GM18861 (cell line): ENCODE results near the gene MTSS2.
"Not testable (repeated sequence)": the region's sequence is repeated elsewhere in the genome, so short reads cannot be mapped to it uniquely, and the experiment has no call there.

Experiments
- ATAC-seq: cut with Tn5 transposase; IDR thresholded peaks from one replicate; pipeline ENCODE4 v1.9.1; 2021; ENCODE audit not compliant: unreplicated experiment

Gene MTSS2

GRCh38 chr16:70676675-70677498 is 9.0 kb downstream of the MTSS2 start:
- no peak for ATAC-seq

GRCh38 chr16:70675851-70676513 is 9.9 kb downstream of the MTSS2 start:
- no peak for ATAC-seq

GRCh38 chr16:70674221-70675014 is 11.4 kb downstream of the MTSS2 start:
- ATAC-seq: no peak

DNA sequence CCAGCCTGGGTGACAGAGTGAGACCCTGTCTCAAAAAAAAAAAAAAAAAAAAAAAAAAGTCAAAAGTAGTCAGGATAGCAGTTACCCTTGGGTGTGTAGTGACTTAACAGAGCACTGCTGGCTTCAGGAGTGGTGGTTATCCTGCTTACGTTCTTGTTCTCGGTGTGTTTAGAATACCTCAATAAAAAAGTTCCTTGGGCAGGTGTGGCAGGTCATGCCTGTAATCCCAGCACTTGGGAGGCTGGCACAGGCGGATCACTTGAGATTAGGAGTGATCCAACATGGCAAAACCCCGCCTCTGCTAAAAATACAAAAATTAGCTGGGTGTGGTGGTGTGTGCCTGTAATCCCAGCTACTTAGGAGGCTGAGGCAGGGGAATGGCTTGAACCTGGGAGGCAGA is 14.9 kb downstream of the MTSS2 start:
- ATAC-seq: not testable (repeated sequence)

GRCh38 chr16:70670175-70670574 is 15.7 kb downstream of the MTSS2 start:
- ATAC-seq: no peak

GRCh38 chr16:70665806-70666735 is 19.8 kb downstream of the MTSS2 start:
- no peak for ATAC-seq

GRCh38 chr16:70665113-70665694 is 20.6 kb downstream of the MTSS2 start:
- ATAC-seq: no peak

DNA sequence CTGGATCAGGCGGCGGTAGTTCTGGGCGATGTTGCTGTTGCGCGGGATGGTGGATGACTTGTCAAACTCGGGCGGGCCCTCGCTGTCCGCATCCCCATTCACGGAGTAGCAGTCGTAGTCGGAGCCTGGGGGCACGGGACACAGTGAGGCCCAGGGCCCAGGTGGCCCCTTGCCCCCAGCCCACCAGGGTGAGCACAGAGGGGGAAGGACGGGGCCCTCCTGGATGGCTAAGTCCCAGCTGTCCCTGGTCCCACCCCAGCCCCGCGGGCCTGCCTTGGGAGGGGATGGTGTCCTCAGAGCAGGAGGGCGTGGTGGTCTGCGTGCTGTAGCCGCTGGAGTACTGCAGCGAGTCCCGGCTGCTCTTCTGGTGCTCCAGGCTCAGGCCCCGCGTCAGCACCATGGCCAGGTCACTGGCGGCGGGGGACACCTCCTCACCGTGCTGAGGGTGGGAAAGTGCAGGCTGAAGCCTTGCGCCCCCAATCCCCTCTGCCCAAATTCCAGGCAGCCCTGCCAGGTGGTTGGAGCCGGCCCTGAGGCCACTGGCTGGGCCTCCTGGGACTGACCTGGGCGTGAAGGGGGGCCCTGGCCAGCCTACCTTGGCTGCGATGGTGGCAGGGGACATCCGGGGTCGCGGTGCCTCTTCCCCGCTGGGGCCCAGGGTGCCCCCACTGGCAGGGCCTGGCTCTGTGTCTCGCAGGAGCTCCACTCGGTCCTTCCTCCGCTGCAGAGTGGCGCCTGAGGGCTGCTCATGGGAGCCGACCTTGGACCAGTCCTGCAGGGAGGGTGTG is 21.3 kb downstream of the MTSS2 start:
- no peak for ATAC-seq

DNA sequence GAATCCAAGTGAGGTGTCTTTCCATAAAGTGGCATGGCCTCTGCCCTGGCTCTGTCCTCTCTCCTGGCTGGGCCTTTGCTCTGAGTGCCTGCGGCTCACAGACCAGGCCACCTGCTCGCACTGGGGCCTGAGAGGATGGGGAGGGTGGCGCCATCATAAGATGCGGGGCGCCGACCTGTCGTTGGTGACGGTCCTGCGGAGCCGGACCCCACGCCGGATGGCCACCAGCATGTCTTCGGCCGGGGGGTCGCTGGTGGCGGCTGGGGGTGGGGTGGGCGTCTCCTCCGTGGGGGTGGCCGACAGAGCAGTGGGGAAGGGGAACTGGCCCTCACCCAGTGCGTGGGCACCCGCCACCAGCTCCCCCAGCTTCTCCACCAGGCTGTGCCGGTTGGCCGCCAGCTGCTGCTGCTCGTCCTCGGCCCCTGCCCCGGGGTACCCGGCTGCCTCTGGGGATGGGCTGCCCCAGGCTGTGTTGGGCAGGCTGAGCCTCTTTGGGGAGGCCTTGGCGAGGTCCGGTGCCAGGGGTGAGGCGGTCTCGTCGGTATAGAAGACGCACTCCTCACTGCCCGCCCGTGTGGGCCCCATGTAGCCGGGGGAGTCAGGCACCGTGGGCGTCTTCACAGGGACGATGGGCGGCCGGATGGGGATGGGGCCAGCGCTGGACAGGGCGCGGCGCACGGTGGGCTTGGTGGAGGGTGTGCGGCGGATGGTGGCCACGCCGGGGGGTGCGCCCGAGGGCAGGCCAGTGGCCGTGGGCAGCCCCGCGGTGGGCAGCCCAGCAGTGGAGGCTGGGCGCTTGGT is 22.1 kb downstream of the MTSS2 start:
- ATAC-seq: no peak

DNA sequence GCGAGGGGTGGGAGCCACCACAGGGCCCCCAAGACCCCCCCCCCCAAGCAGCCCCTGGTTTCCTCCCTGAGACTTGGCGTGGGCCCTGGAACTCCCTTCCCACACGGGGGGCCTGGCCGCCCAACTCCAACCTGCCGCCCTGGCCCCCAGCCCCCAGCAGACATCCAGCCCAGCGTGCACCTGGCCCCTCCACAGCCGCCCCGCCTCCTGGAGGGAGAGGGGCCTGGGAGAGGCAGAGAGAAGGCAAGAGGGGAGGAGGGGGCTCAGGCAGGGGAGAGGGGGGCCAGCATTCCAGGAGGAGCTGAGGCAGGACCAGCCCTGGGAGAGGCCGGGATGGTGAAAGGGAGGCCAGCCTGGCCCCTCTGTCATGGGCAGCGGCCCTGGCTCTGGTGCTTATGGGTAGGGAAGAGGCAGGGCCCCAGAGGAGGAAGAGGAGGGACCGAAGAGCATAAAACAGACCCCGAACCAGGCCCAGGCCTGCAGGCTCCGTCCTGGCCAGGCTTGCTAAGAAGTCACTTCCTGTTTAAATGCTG is 22.8 kb downstream of the MTSS2 start:
- ATAC-seq: no peak

GRCh38 chr16:70661918-70662641 is 23.8 kb downstream of the MTSS2 start:
- no peak for ATAC-seq

DNA sequence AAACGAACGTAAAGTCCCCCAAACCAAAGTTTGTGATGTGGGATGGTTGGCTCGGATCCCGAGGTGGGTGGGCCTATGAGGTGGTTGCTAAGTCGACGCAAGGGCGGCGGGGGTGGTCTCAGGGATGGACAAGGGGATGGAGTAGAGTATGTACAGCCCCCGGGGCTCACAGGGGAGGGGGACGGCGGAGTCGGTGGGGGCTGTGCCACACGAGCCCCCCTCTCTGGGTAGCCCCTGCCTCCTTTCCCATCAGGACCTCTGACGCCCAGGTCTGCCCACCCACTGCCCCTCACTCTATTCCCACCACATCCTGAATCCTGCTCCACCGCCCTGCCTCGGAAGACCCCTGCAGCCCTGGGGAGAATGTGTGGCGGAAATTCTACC is 24.3 kb downstream of the MTSS2 start:
- ATAC-seq: no peak

GRCh38 chr16:70660672-70661350 is 25.0 kb downstream of the MTSS2 start:
- ATAC-seq: no peak

GRCh38 chr16:70659953-70660671 is 25.7 kb downstream of the MTSS2 start:
- ATAC-seq: no peak

GRCh38 chr16:70659546-70659945 is 26.3 kb downstream of the MTSS2 start:
- no peak for ATAC-seq

- ATAC-seq: no peak
Observed at GRCh38 chr16:70658921-70659320, 26.9 kb downstream of the MTSS2 start.

- ATAC-seq: no peak
Observed at GRCh38 chr16:70657956-70658355, 27.9 kb downstream of the MTSS2 start.
